ENCODE data around the gene COQ8A.

Gene COQ8A

GRCh38 chr1:227033880-227034279 is 93.8 kb downstream of the COQ8A start:
- no peak for DNase-seq

GRCh38 chr1:227035316-227035715 is 95.2 kb downstream of the COQ8A start:
- no peak for DNase-seq

- no peak for DNase-seq
Observed at GRCh38 chr1:227037121-227037520, 97.0 kb downstream of the COQ8A start.
